Astrocyte of the cerebellum (primary cell): Measurements from ENCODE around the gene ADCY10.

ENCODE experiments used
- DNase-seq: peaks from one replicate; pipeline ENCODE4 v3.0.0-alpha.2; 2011; ENCODE audit warnings: low read depth
- H3K4me3 ChIP-seq: 2 replicates; pipeline ENCODE4 v1.5.1; 2011; ENCODE audit warnings: mild to moderate bottlenecking, low read depth, low read length, moderate library complexity
- CTCF ChIP-seq: IDR thresholded peaks from 2 replicates; pipeline ENCODE4 v1.5.1; 2012; ENCODE audit warnings: low read length, low read depth, moderate library complexity, mild to moderate bottlenecking; ENCODE audit errors: missing control alignments
- in situ Hi-C: cut with HindIII; loops from 2 replicates; pipeline ENCODE4 v1.10.0; 2017; ENCODE audit warnings: low sequenced_read_pairs

The ADCY10 gene

GRCh38 chr1:167947733-167948132, 33.8 kb upstream of the ADCY10 start:
- DNase-seq = no peak
- no peak for TF ChIP-seq CTCF
- H3K4me3 ChIP-seq = no peak overlapping the region
- in situ Hi-C loops = no loop called here

GRCh38 chr1:167943541-167943940, 29.6 kb upstream of the ADCY10 start:
- TF ChIP-seq CTCF = no peak
- in situ Hi-C loops = no loop called here
- H3K4me3 ChIP-seq = no peak overlapping the region
- no peak for DNase-seq

- no peak for DNase-seq
- in situ Hi-C loops = no loop called here
- no peak overlapping the region for H3K4me3 ChIP-seq
- no peak for TF ChIP-seq CTCF
Measured at GRCh38 chr1:167940264-167940663, 26.3 kb upstream of the ADCY10 start.

GRCh38 chr1:167938080-167938636, 24.2 kb upstream of the ADCY10 start:
- no peak for TF ChIP-seq CTCF
- in situ Hi-C loops = no loop called here
- no peak for DNase-seq
- H3K4me3 ChIP-seq = peak overlapping the region; percentile 79

GRCh38 chr1:167937709-167938010, 23.7 kb upstream of the ADCY10 start:
- H3K4me3 ChIP-seq = peak overlapping the region; percentile 79
- in situ Hi-C loops = no loop called here
- no peak for TF ChIP-seq CTCF
- DNase-seq = no peak

GRCh38 chr1:167936930-167937708, 23.2 kb upstream of the ADCY10 start, which contains the start of gene MPC2:
Gene MPC2, minus strand, starts transcription at chr1:167937072. Its CDS starts 1,231 bp downstream, at chr1:167935841.
- TF ChIP-seq CTCF = no peak
- DNase-seq = peak; percentile 53
- H3K4me3 ChIP-seq = peak within 1 kb of the TSS; percentile 79
- in situ Hi-C loops = no loop called here
